Hepatocyte (in vitro differentiated cells): ENCODE data around the gene MDH1.

Experiments
- CTCF ChIP-seq: fragments of 200-600 bp; sonication (generic); IDR thresholded peaks from 2 replicates; pipeline ENCODE4 v1.5.1; 2016; ENCODE audit warnings: antibody characterized with exemption, mild to moderate bottlenecking; ENCODE audit not compliant: poor library complexity
- EZH2 ChIP-seq: fragments of 200-600 bp; sonication (generic); IDR thresholded peaks from 2 replicates; pipeline ENCODE4 v1.6.1; 2016; ENCODE audit warnings: antibody characterized with exemption, mild to moderate bottlenecking, borderline replicate concordance
- EZH2phosphoT487 ChIP-seq: fragments of 200-600 bp; sonication (generic); IDR thresholded peaks from one replicate; pipeline ENCODE4 v1.6.1; 2018; ENCODE audit warnings: antibody characterized with exemption, mild to moderate bottlenecking, low read depth, moderate library complexity; ENCODE audit not compliant: unreplicated experiment, severe bottlenecking

GRCh38 chr2:63596401-63596883, 7.7 kb downstream of the MDH1 start:
- TF ChIP-seq CTCF: no peak
- TF ChIP-seq EZH2: no peak
- TF ChIP-seq EZH2phosphoT487: no peak
